Suprapubic skin (tissue), 4 donors: Measurements from ENCODE around the gene DMPK. TPM values are rescaled to one million over a fixed set of nuclear protein-coding genes. Genes with fewer than 3 reads are reported as not detected.

Experiments
- DNase-seq, 2 donors: peaks; one replicate each; pipeline ENCODE4 v3.0.0-alpha.2; 2019; ENCODE audit warnings: low spot score in 2 of 2
- H3K27ac ChIP-seq: fragments of 200-600 bp; sonication (generic); one replicate; pipeline ENCODE4 v1.5.1; 2019
- H3K27me3 ChIP-seq: fragments of 200-600 bp; sonication (generic); one replicate; pipeline ENCODE4 v1.5.1; 2019
- H3K36me3 ChIP-seq: fragments of 200-600 bp; sonication (generic); one replicate; pipeline ENCODE4 v1.5.1; 2019
- H3K4me1 ChIP-seq: fragments of 200-600 bp; sonication (generic); one replicate; pipeline ENCODE4 v1.5.1; 2019
- H3K4me3 ChIP-seq: fragments of 200-600 bp; sonication (generic); one replicate; pipeline ENCODE4 v1.5.1; 2019; ENCODE audit warnings: mild to moderate bottlenecking
- H3K9me3 ChIP-seq: fragments of 200-600 bp; sonication (generic); one replicate; pipeline ENCODE4 v1.5.1; 2019
- EP300 ChIP-seq: sonication (generic); formaldehyde crosslinking; IDR thresholded peaks from one replicate; pipeline ENCODE4 v1.6.1; 2017; ENCODE audit warnings: antibody characterized with exemption
- POLR2A ChIP-seq, 2 donors: fragments of 450-650 bp; IDR thresholded peaks; one replicate each; pipeline ENCODE4 v1.6.1; 2017; ENCODE audit warnings: antibody characterized with exemption in 2 of 2, mild to moderate bottlenecking in 2 of 2, moderate library complexity in 2 of 2
- POLR2AphosphoS5 ChIP-seq, 3 donors: sonication (generic); formaldehyde crosslinking; IDR thresholded peaks; one replicate each; pipeline ENCODE4 v1.6.1; 2017; ENCODE audit warnings: antibody characterized with exemption in 3 of 3
- WGBS: methylation state at CpG from one replicate; pipeline ENCODE4 v1.1.5; 2018; 5-methylcytosine and 5-hydroxymethylcytosine counted together
- total RNA-seq, 4 donors: library from RNA; depleted of rRNA; stranded (reverse); fragments of >200 nt; gene quantifications; one replicate each; pipeline ENCODE4 v1.1.0, GENCODE V29; 2016
- TF ChIP-seq, protein P1 (sequence below), 2 donors: fragments of 200-600 bp in 1 of 2; fragments of 450-650 bp in 1 of 2; sonication (generic) in 1 of 2; IDR thresholded peaks; one replicate each; pipeline ENCODE4 v1.5.1; 2016 to 2019; ENCODE audit warnings: antibody characterized with exemption in 2 of 2, mild to moderate bottlenecking in 1 of 2, moderate library complexity in 1 of 2

Gene DMPK
- total RNA-seq, 4 donors from 2014 or later = 15.0 to 27.3 (median 20.3) TPM

DNA sequence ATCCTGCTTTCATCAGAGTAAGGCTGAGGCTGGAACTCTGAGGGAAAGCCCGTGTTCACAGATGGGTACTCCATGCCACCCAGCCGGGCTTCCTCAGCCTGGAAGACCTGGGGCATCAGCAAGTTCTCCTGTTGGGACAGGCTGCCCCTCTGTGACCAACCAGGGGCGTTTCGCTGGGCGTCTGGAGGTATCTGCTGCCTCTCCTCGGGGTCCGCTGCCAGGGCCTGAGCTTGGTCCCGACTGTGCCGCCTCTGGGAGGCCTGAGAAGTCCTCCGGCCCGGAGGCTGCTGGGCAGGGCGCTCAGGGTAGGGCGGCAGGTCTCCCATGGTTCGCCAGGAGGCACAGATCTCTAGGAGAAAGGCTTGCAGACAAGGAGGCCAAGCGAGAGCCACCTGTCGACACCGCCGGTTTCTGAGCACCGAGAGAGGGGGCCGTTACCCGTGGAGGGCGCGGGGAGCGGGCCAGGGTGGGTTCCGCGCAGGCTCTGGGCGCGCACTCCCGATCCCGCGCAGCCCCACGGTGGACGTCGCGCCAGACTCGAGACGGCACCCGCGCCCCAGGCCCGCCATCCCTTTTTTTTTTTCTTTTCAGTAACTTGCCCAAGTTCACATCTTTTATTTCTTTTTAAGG, 32.7 kb upstream of the DMPK start, which contains the start of gene RSPH6A:
TSS of gene RSPH6A (minus strand) at position 458 of the 630 bp plus-strand sequence. CDS start at position 326, 132 bp downstream.
- Histone ChIP-seq H3K36me3 (peaks cover 21% of the 10 kb centered on the region), H3K27ac (no peak within 1 kb of the TSS), H3K9me3 (no peaks in the 10 kb centered on the region), H3K4me3 (peak within 1 kb of the TSS; percentile 40), H3K27me3 (no peaks in the 10 kb centered on the region), H3K4me1 (peaks cover 3% of the 10 kb centered on the region)
- no peak for TF ChIP-seq POLR2A (IDR thresholded peaks at IDR 0.05)
- no peak for TF ChIP-seq POLR2AphosphoS5 (IDR thresholded peaks at IDR 0.05)
- TF ChIP-seq EP300 = no peak
- TF ChIP-seq, protein P1, sequence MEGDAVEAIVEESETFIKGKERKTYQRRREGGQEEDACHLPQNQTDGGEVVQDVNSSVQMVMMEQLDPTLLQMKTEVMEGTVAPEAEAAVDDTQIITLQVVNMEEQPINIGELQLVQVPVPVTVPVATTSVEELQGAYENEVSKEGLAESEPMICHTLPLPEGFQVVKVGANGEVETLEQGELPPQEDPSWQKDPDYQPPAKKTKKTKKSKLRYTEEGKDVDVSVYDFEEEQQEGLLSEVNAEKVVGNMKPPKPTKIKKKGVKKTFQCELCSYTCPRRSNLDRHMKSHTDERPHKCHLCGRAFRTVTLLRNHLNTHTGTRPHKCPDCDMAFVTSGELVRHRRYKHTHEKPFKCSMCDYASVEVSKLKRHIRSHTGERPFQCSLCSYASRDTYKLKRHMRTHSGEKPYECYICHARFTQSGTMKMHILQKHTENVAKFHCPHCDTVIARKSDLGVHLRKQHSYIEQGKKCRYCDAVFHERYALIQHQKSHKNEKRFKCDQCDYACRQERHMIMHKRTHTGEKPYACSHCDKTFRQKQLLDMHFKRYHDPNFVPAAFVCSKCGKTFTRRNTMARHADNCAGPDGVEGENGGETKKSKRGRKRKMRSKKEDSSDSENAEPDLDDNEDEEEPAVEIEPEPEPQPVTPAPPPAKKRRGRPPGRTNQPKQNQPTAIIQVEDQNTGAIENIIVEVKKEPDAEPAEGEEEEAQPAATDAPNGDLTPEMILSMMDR (IDR thresholded peaks at IDR 0.05) = no peak
- DNase-seq = no peak
- 54% methylated on average over 32 of the region's 40 CpGs for WGBS

DNA sequence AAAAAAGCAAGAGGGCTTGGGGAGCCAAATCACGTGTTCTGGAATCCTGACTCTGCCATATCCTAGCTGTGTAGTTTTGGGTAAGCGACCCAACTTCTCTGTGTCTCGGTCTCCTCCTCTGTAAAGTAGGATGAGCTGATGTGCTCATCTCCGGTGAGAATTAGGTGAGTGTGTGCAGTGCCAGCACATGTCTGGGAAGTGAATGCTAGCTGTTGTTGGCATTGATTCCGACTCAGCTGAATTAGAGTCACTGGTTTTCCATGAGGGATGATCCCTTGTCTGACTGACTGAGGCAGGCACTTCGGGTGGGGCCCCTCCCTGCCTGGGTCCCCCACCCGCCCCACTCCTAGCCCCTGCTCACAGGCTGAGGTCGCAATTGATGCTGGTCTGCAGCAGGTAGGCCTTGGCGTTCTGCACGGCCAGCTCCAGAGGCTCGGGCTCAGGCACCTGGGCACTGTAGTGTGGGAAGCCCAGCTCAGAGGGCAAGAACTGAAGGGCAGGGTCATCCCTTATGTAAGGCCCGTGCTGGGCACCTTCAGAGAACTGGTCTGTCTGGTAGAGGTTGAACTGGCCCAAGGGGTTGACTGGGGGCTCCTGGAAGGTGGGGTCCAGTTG, 32.0 kb upstream of the DMPK start:
- no peak overlapping the region for H3K4me3 ChIP-seq
- H3K36me3 ChIP-seq = peaks cover 14% of the 10 kb centered on the region
- H3K27me3 ChIP-seq = no peaks in the 10 kb centered on the region
- TF ChIP-seq, protein P1 (IDR thresholded peaks at IDR 0.05) = no peak
- TF ChIP-seq POLR2AphosphoS5 (IDR thresholded peaks at IDR 0.05) (no peak), EP300 (no peak), POLR2A (IDR thresholded peaks at IDR 0.05) (no peak)
- H3K27ac ChIP-seq = no peak overlapping the region
- WGBS = 50% methylated on average over 5 of the region's 12 CpGs
- DNase-seq = no peak
- H3K9me3 ChIP-seq = no peaks in the 10 kb centered on the region
- H3K4me1 ChIP-seq = peaks cover 8% of the 10 kb centered on the region

DNA sequence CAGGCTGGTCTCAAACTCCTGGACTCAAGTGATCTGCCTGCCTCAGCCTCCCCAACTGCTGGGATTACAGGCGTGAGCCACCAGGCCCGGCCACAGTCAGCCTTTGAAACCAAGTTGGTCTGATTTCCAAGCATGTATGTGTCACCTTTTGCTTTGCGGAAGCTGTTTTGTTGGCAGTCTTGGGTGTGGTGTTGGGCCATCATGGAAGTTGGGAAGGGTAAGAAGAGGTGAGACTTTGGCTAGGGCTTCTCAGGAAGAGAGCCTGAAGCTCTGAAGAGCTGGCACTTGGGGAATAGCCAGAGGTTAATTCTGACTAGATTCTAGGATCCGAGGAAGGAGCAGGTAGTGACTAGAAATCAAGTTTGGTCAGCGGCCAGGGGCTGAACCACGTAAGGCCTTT, 30.0 kb upstream of the DMPK start:
- WGBS = 57% methylated on average over 6 of the region's 6 CpGs
- Histone ChIP-seq H3K9me3 (no peaks in the 10 kb centered on the region), H3K27ac (no peak overlapping the region)

DNA sequence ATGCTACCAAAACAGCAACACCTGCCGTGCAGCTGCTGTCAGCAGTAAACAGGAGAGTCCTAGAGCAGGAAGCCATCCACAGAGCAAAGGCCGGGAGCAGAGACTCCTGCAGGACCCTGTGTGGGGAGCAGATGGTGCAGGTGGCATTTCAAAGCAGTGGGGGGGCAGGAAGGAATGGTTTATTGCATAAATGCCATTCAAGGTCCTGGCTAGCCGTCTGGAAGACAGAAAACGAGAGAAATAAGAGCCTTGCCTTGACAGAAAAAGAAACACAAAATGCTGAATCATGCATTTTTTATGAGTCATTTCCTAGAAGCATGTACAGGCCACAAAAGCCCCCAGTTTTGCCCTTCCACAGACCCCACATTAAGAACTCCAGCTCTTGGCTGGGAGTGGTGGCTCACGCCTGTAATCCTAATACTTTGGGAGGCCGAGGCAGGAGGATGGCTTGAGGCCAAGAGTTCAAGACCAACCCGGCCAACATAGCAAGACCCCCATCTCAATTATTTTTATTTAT, 27.4 kb upstream of the DMPK start:
- no peak overlapping the region for H3K27ac ChIP-seq
- WGBS = 47% methylated on average over 7 of the region's 7 CpGs

More for the DNA sequence above, 30.0 kb upstream of the DMPK start:
- TF ChIP-seq EP300 = no peak
- no peak for TF ChIP-seq POLR2A (IDR thresholded peaks at IDR 0.05)
- TF ChIP-seq, protein P1 (IDR thresholded peaks at IDR 0.05) = no peak
- no peak for TF ChIP-seq POLR2AphosphoS5 (IDR thresholded peaks at IDR 0.05)
- H3K27me3 ChIP-seq = no peaks in the 10 kb centered on the region
- peaks cover 5% of the 10 kb centered on the region for H3K4me1 ChIP-seq
- H3K4me3 ChIP-seq = no peak overlapping the region
- no peak for DNase-seq
- H3K36me3 ChIP-seq = peaks cover 3% of the 10 kb centered on the region

DNA sequence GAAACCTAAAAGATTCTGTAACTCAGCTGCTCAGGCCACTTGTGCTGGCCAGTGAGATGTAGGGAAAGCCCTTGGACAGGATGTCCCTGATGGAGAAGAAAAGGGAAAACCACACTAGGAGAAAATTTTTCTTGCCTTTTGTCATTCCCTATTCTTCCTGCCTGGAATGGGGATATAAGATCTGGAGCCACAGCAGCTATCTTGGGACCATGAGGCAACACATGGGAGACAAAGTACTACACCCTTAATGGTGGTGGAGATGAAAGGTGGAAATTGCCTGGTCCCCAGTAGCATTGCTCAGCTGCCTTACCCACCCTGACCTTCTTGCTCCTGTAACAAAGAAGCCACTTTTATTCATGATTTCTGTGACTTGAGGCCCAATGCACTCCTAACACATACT, 23.4 kb upstream of the DMPK start:
- H3K4me3 ChIP-seq = no peak overlapping the region
- no peaks in the 10 kb centered on the region for H3K36me3 ChIP-seq
- H3K27me3 ChIP-seq = no peaks in the 10 kb centered on the region
- H3K27ac ChIP-seq = no peak overlapping the region
- no peak for TF ChIP-seq POLR2A (IDR thresholded peaks at IDR 0.05)
- no peak for TF ChIP-seq EP300
- TF ChIP-seq, protein P1 (IDR thresholded peaks at IDR 0.05) = no peak
- TF ChIP-seq POLR2AphosphoS5 (IDR thresholded peaks at IDR 0.05) = no peak
- DNase-seq = no peak
- H3K4me1 ChIP-seq = peaks cover 5% of the 10 kb centered on the region
- H3K9me3 ChIP-seq = no peaks in the 10 kb centered on the region

More for the DNA sequence above, 27.4 kb upstream of the DMPK start:
- Histone ChIP-seq H3K9me3 (no peaks in the 10 kb centered on the region), H3K4me1 (peaks cover 5% of the 10 kb centered on the region), H3K4me3 (no peak overlapping the region), H3K27me3 (no peaks in the 10 kb centered on the region), H3K36me3 (no peaks in the 10 kb centered on the region)
- DNase-seq = no peak
- no peak for TF ChIP-seq POLR2A (IDR thresholded peaks at IDR 0.05)
- no peak for TF ChIP-seq POLR2AphosphoS5 (IDR thresholded peaks at IDR 0.05)
- TF ChIP-seq EP300 = no peak
- TF ChIP-seq, protein P1 (IDR thresholded peaks at IDR 0.05) = no peak
